Karpas-422 (cell line): ENCODE results near the gene SIK1. TPM values are rescaled to one million over a fixed set of nuclear protein-coding genes. Genes with fewer than 3 reads are reported as not detected.
"Not testable (repeated sequence)": the region's sequence is repeated elsewhere in the genome, so short reads cannot be mapped to it uniquely, and the experiment has no call there.

Experiments
- DNase-seq: peaks from one replicate; pipeline ENCODE4 v3.0.0-alpha.2; 2015
- H2AFZ ChIP-seq: fragments of 200-600 bp; sonication (generic); 2 replicates; pipeline ENCODE4 v1.6.1; 2014; ENCODE audit warnings: antibody characterized with exemption, low read length, mixed read lengths
- H3K27ac ChIP-seq: fragments of 200-600 bp; sonication (generic); 2 replicates; pipeline ENCODE4 v1.5.1; 2014; ENCODE audit warnings: mild to moderate bottlenecking, low read length, moderate library complexity
- H3K27me3 ChIP-seq: fragments of 200-600 bp; sonication (generic); 2 replicates; pipeline ENCODE4 v1.6.1; 2014; ENCODE audit warnings: low read length, mixed read lengths
- H3K36me3 ChIP-seq: fragments of 200-600 bp; sonication (generic); 2 replicates; pipeline ENCODE4 v1.6.1; 2014; ENCODE audit warnings: low read length, mixed read lengths; ENCODE audit not compliant: insufficient read depth
- H3K4me1 ChIP-seq: fragments of 200-600 bp; sonication (generic); 2 replicates; pipeline ENCODE4 v1.6.1; 2014; ENCODE audit warnings: mild to moderate bottlenecking, low read length, mixed read lengths
- H3K4me2 ChIP-seq: fragments of 200-600 bp; sonication (generic); 2 replicates; pipeline ENCODE4 v1.6.1; 2014; ENCODE audit warnings: low read length, low read depth, mild to moderate bottlenecking; ENCODE audit not compliant: poor library complexity, severe bottlenecking
- H3K4me3 ChIP-seq: fragments of 200-600 bp; sonication (generic); 2 replicates; pipeline ENCODE4 v1.5.1; 2014; ENCODE audit warnings: mild to moderate bottlenecking, antibody characterized with exemption, low read length, mixed read lengths
- H3K79me2 ChIP-seq: fragments of 200-600 bp; sonication (generic); 2 replicates; pipeline ENCODE4 v1.6.1; 2014; ENCODE audit warnings: mild to moderate bottlenecking, low read length, mixed read lengths
- H3K9ac ChIP-seq: fragments of 200-600 bp; sonication (generic); 2 replicates; pipeline ENCODE4 v1.6.0; 2014; ENCODE audit warnings: low read length
- H3K9me2 ChIP-seq: fragments of 200-600 bp; sonication (generic), shearing (Covaris generic); replicated peaks from 2 replicates; pipeline ENCODE4 v1.6.0; 2014; ENCODE audit warnings: mild to moderate bottlenecking, low read length, moderate library complexity; ENCODE audit not compliant: insufficient read depth
- H3K9me3 ChIP-seq: fragments of 300-700, 200-600 bp; sonication (generic); 2 replicates; pipeline ENCODE4 v1.6.1; 2014; ENCODE audit warnings: low read length, mixed read lengths
- H4K20me1 ChIP-seq: fragments of 200-600 bp; sonication (generic); 2 replicates; pipeline ENCODE4 v1.6.1; 2014; ENCODE audit warnings: mild to moderate bottlenecking, antibody characterized with exemption, low read length, low read depth; ENCODE audit not compliant: insufficient read depth
- total RNA-seq: library from RNA; depleted of rRNA; stranded (reverse); fragments of >200 nt; shearing (Covaris generic); gene quantifications from 2 replicates; pipeline ENCODE4 v1.2.3, GENCODE V29; 2014; ENCODE audit warnings: low replicate concordance

SIK1 gene
- total RNA-seq, 1 experiment from 2014 or later: 2.7 TPM

- H3K27me3 ChIP-seq, H3K9me2 ChIP-seq, H3K36me3 ChIP-seq, H3K9me3 ChIP-seq, H3K4me3 ChIP-seq, H3K4me2 ChIP-seq, H3K27ac ChIP-seq, H3K9ac ChIP-seq, DNase-seq, H4K20me1 ChIP-seq, H3K4me1 ChIP-seq, H2AFZ ChIP-seq, H3K79me2 ChIP-seq: not testable (repeated sequence)
These were observed 32.1 kb upstream of the SIK1 start for GRCh38 chr21:43458995-43459394.

- H2AFZ ChIP-seq, H3K4me2 ChIP-seq, H3K9ac ChIP-seq, H3K27me3 ChIP-seq, H3K79me2 ChIP-seq, H3K4me1 ChIP-seq, H4K20me1 ChIP-seq, H3K27ac ChIP-seq, H3K9me2 ChIP-seq, H3K36me3 ChIP-seq, H3K9me3 ChIP-seq, H3K4me3 ChIP-seq, DNase-seq: not testable (repeated sequence)
These were observed 29.8 kb upstream of the SIK1 start for GRCh38 chr21:43456616-43457314.

GRCh38 chr21:43455717-43456116 is 28.8 kb upstream of the SIK1 start:
- not testable (repeated sequence) for H3K4me3 ChIP-seq, H3K9me3 ChIP-seq, H3K36me3 ChIP-seq, DNase-seq, H3K4me2 ChIP-seq, H4K20me1 ChIP-seq, H3K27me3 ChIP-seq, H3K4me1 ChIP-seq, H3K27ac ChIP-seq, H2AFZ ChIP-seq, H3K79me2 ChIP-seq, H3K9ac ChIP-seq, H3K9me2 ChIP-seq

GRCh38 chr21:43454176-43454575 is 27.2 kb upstream of the SIK1 start:
- not testable (repeated sequence) for H3K36me3 ChIP-seq, H3K9ac ChIP-seq, H3K4me3 ChIP-seq, H3K79me2 ChIP-seq, H3K9me2 ChIP-seq, H4K20me1 ChIP-seq, H3K4me2 ChIP-seq, H3K27me3 ChIP-seq, H2AFZ ChIP-seq, H3K4me1 ChIP-seq, H3K27ac ChIP-seq, DNase-seq, H3K9me3 ChIP-seq

- H3K9me2 ChIP-seq, H3K79me2 ChIP-seq, H3K36me3 ChIP-seq, H3K4me2 ChIP-seq, H3K27me3 ChIP-seq, H2AFZ ChIP-seq, H3K9me3 ChIP-seq, H3K4me1 ChIP-seq, H3K27ac ChIP-seq, DNase-seq, H3K9ac ChIP-seq, H4K20me1 ChIP-seq, H3K4me3 ChIP-seq: not testable (repeated sequence)
These were observed 24.9 kb upstream of the SIK1 start for GRCh38 chr21:43451850-43452249.

GRCh38 chr21:43450287-43450686 is 23.4 kb upstream of the SIK1 start:
- H4K20me1 ChIP-seq, H3K9ac ChIP-seq, H3K9me3 ChIP-seq, H3K4me1 ChIP-seq, H3K36me3 ChIP-seq, H3K9me2 ChIP-seq, H3K4me3 ChIP-seq, DNase-seq, H3K4me2 ChIP-seq, H2AFZ ChIP-seq, H3K27ac ChIP-seq, H3K79me2 ChIP-seq, H3K27me3 ChIP-seq: not testable (repeated sequence)

GRCh38 chr21:43447353-43447977 is 20.5 kb upstream of the SIK1 start:
- not testable (repeated sequence) for H3K36me3 ChIP-seq, H3K79me2 ChIP-seq, H3K27ac ChIP-seq, H3K27me3 ChIP-seq, DNase-seq, H3K4me1 ChIP-seq, H3K4me2 ChIP-seq, H3K9ac ChIP-seq, H4K20me1 ChIP-seq, H3K4me3 ChIP-seq, H3K9me3 ChIP-seq, H3K9me2 ChIP-seq, H2AFZ ChIP-seq

- H3K4me3 ChIP-seq, H3K27me3 ChIP-seq, H3K9me2 ChIP-seq, H3K9me3 ChIP-seq, H3K9ac ChIP-seq, H2AFZ ChIP-seq, H3K36me3 ChIP-seq, H3K27ac ChIP-seq, H3K4me1 ChIP-seq, H3K79me2 ChIP-seq, H4K20me1 ChIP-seq, DNase-seq, H3K4me2 ChIP-seq: not testable (repeated sequence)
These were observed 19.5 kb upstream of the SIK1 start for GRCh38 chr21:43446277-43446932.
